Lung (tissue), 12 donors: Measurements from ENCODE around the gene CNFN. TPM values are rescaled to one million over a fixed set of nuclear protein-coding genes. Genes with fewer than 3 reads are reported as not detected.

Experiments used
- ATAC-seq: fragments of 200-7000 bp; cut with Tn5 transposase; one replicate; pipeline ENCODE4 v1.9.1; 2020; ENCODE audit warnings: moderate number of reproducible peaks; ENCODE audit not compliant: insufficient read depth, low FRiP score
- DNase-seq, 3 donors: peaks; one replicate each; pipeline ENCODE4 v3.0.0-alpha.2; 2013 to 2017
- H3K27ac ChIP-seq, 2 donors: one replicate each; pipeline ENCODE4 v1.5.1; 2013; ENCODE audit warnings: mild to moderate bottlenecking in 2 of 2, moderate library complexity in 2 of 2, control low read depth in 1 of 2, inconsistent platforms in 1 of 2, low read depth in 1 of 2, low read length in 1 of 2
- H3K27me3 ChIP-seq, 3 donors: one replicate each; pipeline ENCODE4 v1.5.1; 2013; ENCODE audit warnings: low read length in 2 of 3; ENCODE audit not compliant: control insufficient read depth in 3 of 3, insufficient read depth in 3 of 3
- H3K36me3 ChIP-seq, 4 donors: one replicate each; pipeline ENCODE4 v1.5.1; 2013; ENCODE audit warnings: low read length in 4 of 4, mild to moderate bottlenecking in 1 of 4, moderate library complexity in 1 of 4; ENCODE audit not compliant: control insufficient read depth in 4 of 4, insufficient read depth in 4 of 4
- H3K4me1 ChIP-seq, 5 donors: one replicate each; pipeline ENCODE4 v1.5.1; 2013; ENCODE audit warnings: low read length in 5 of 5, mild to moderate bottlenecking in 2 of 5, moderate library complexity in 1 of 5; ENCODE audit not compliant: control insufficient read depth in 5 of 5, insufficient read depth in 5 of 5
- H3K4me3 ChIP-seq: one replicate; pipeline ENCODE4 v1.5.1; 2013; ENCODE audit warnings: mild to moderate bottlenecking, control low read depth, moderate library complexity
- H3K9ac ChIP-seq, 2 donors: one replicate each; pipeline ENCODE4 v1.5.1; 2013; ENCODE audit warnings: low read length in 2 of 2, control low read depth in 1 of 2; ENCODE audit not compliant: insufficient read depth in 1 of 2
- H3K9me3 ChIP-seq, 4 donors: one replicate each; pipeline ENCODE4 v1.5.1; 2013; ENCODE audit warnings: low read length in 3 of 4, mild to moderate bottlenecking in 1 of 4, moderate library complexity in 1 of 4; ENCODE audit not compliant: control insufficient read depth in 4 of 4, insufficient read depth in 3 of 4
- CTCF ChIP-seq: IDR thresholded peaks from 2 replicates; pipeline ENCODE4 v1.5.1; 2012; ENCODE audit warnings: mild to moderate bottlenecking; ENCODE audit errors: control extremely low read depth, extremely low read depth
- WGBS, 2 donors: extraction: QIAGEN DNeasy Blood & Tissue Kit; methylation state at CpG; one replicate each; pipeline ENCODE4 v1.1.7; 2013; 5-methylcytosine and 5-hydroxymethylcytosine counted together
- polyA plus RNA-seq, 2 donors: library from polyadenylated mRNA; stranded (reverse); fragments of 200-250 nt; gene quantifications; one replicate each; pipeline ENCODE4 v1.2.1, GENCODE V29; 2013
- total RNA-seq, 2 donors: library from RNA; depleted of rRNA in 1 of 2; stranded (reverse); fragments of >200 nt in 1 of 2; gene quantifications; one replicate each; pipeline ENCODE4 v1.2.1, GENCODE V29; 2014 to 2021
- donor health status: control.
- donor health status: control.
- donor health status: Bipolar disorder and iron deficiency.
- donor health status: healthy.
- donor health status: DM: yes; HTN: yes; CAD: no.

Gene CNFN
- total and polyA plus RNA-seq, 4 donors, result 1.0 to 4.1 (median 2.2) TPM; not detected in 1

GRCh38 chr19:42360787-42361544, 29.1 kb downstream of the CNFN start:
- H3K27ac ChIP-seq, result no peak overlapping the region
- H3K4me3 ChIP-seq, result no peak overlapping the region
- 87 to 92% methylated on average over 16 of the region's 16 CpGs for WGBS, 2 donors
- ATAC-seq (no peak), DNase-seq (no peak)
- TF ChIP-seq CTCF, result no peak
- peaks cover 6 to 26% (median 22%) of the 10 kb centered on the region in 4 donors for H3K36me3 ChIP-seq
- no peaks in the 10 kb centered on the region for H3K27me3 ChIP-seq
- peaks cover 0 to 5% (median 0%) of the 10 kb centered on the region in 4 donors for H3K9me3 ChIP-seq
- H3K4me1 ChIP-seq, result no peaks in the 10 kb centered on the region
- no peak overlapping the region for H3K9ac ChIP-seq

- WGBS, 2 donors, result 93 to 94% methylated on average over 12 of the region's 12 CpGs
- DNase-seq, result no peak
- ATAC-seq, result no peak
- Histone ChIP-seq H3K4me1 (no peaks in the 10 kb centered on the region), H3K27me3 (no peaks in the 10 kb centered on the region), H3K27ac (no peak overlapping the region), H3K4me3 (no peak overlapping the region), H3K36me3 (peaks cover 8 to 37% (median 10%) of the 10 kb centered on the region in 4 donors), H3K9ac (no peak overlapping the region), H3K9me3 (no peaks in the 10 kb centered on the region)
- no peak for TF ChIP-seq CTCF
These were observed 32.8 kb downstream of the CNFN start for GRCh38 chr19:42357290-42357689.

GRCh38 chr19:42356686-42357085, 33.4 kb downstream of the CNFN start:
- WGBS, 2 donors, result 96 to 97% methylated on average over 15 of the region's 15 CpGs
- ATAC-seq (no peak), DNase-seq (no peak)
- no peak overlapping the region for H3K9ac ChIP-seq
- H3K9me3 ChIP-seq, result no peaks in the 10 kb centered on the region
- H3K36me3 ChIP-seq, result peaks cover 8 to 37% (median 10%) of the 10 kb centered on the region in 4 donors
- TF ChIP-seq CTCF, result no peak
- no peaks in the 10 kb centered on the region for H3K27me3 ChIP-seq
- no peak overlapping the region for H3K4me3 ChIP-seq
- H3K4me1 ChIP-seq, result no peaks in the 10 kb centered on the region
- H3K27ac ChIP-seq, result no peak overlapping the region
